Stomach smooth muscle (tissue), 2 donors: ENCODE results near the gene C12orf43.

Source experiments
- H3K27ac ChIP-seq: one replicate; pipeline ENCODE4 v1.7.0; 2013; ENCODE audit warnings: mild to moderate bottlenecking, low read length, inconsistent platforms
- H3K27me3 ChIP-seq, 2 donors: one replicate each; pipeline ENCODE4 v1.7.0; 2013; ENCODE audit warnings: low read length in 2 of 2; ENCODE audit not compliant: insufficient read depth in 2 of 2, control insufficient read depth in 1 of 2
- H3K36me3 ChIP-seq, 2 donors: one replicate each; pipeline ENCODE4 v1.7.0; 2013; ENCODE audit warnings: low read length in 2 of 2; ENCODE audit not compliant: control insufficient read depth in 2 of 2, insufficient read depth in 2 of 2
- H3K4me1 ChIP-seq: one replicate; pipeline ENCODE4 v1.7.0; 2013; ENCODE audit warnings: low read length; ENCODE audit not compliant: control insufficient read depth, insufficient read depth
- H3K4me3 ChIP-seq, 2 donors: one replicate each; pipeline ENCODE4 v1.7.0; 2013; ENCODE audit warnings: low read length in 2 of 2
- H3K9ac ChIP-seq, 2 donors: one replicate each; pipeline ENCODE4 v1.7.0; 2013; ENCODE audit warnings: low read length in 2 of 2, mild to moderate bottlenecking in 1 of 2
- H3K9me3 ChIP-seq, 2 donors: one replicate each; pipeline ENCODE4 v1.7.0; 2013; ENCODE audit warnings: low read length in 2 of 2; ENCODE audit not compliant: control insufficient read depth in 2 of 2
- donor health status: healthy.
- donor health status: Pancreatic carcinoma.

Gene C12orf43

GRCh38 chr12:121026274-121027045 lies 10.2 kb upstream of the C12orf43 start:
- Histone ChIP-seq H3K27me3 (no peaks in the 10 kb centered on the region), H3K9ac (no peak overlapping the region), H3K4me3 (no peak overlapping the region), H3K9me3 (no peaks in the 10 kb centered on the region), H3K36me3 (no peaks in the 10 kb centered on the region), H3K27ac (no peak overlapping the region), H3K4me1 (no peaks in the 10 kb centered on the region)

- no peaks in the 10 kb centered on the region for H3K27me3 ChIP-seq
- H3K36me3 ChIP-seq = no peaks in the 10 kb centered on the region
- no peaks in the 10 kb centered on the region for H3K9me3 ChIP-seq
- H3K4me1 ChIP-seq = no peaks in the 10 kb centered on the region
- H3K9ac ChIP-seq = no peak overlapping the region
- H3K4me3 ChIP-seq = no peak overlapping the region
- H3K27ac ChIP-seq = no peak overlapping the region
These were observed 9.3 kb upstream of the C12orf43 start for GRCh38 chr12:121025442-121026226.

DNA sequence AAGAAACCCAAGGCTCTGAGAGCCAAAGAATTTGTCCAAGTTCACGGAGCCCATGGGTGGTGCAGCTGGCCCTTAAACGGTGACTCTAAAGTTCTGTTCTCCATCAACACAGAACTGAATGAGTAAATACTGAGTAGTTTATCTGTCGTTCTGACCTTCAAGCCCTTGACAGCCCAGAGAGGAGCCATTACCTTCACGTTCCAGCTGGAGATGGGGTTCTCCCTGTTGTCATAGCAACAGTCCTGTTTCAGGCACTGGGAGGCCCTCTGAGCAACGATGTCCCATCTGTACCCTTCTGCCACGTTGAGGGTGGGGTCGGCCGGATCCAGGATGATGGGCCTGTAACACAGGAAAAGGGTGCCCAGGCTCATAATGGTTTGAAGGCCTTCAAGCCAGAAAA lies 7.5 kb upstream of the C12orf43 start:
- Histone ChIP-seq H3K27me3 (no peaks in the 10 kb centered on the region), H3K9me3 (no peaks in the 10 kb centered on the region), H3K9ac (no peak overlapping the region), H3K36me3 (no peaks in the 10 kb centered on the region), H3K4me1 (no peaks in the 10 kb centered on the region), H3K4me3 (no peak overlapping the region), H3K27ac (no peak overlapping the region)

DNA sequence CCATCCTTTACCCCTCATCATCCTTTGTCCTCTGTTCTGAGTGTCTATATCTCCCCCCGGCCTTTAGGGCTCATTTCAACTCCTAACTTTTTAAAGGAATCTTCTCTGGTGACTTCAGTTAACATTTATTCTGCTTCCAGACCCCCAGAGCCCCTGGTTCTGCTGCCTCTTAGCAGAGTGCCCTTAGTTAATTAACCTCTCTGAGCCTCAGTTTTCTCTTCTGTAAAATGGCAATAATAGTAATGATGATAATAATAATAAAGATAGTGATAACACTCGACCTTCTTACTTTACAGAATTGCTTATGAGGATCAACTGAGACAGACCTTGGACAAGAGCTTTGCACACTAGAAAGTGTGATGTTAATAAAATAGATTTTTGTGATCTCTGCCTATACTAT lies 6.4 kb upstream of the C12orf43 start:
- no peak overlapping the region for H3K4me3 ChIP-seq
- no peaks in the 10 kb centered on the region for H3K27me3 ChIP-seq
- no peaks in the 10 kb centered on the region for H3K4me1 ChIP-seq
- no peaks in the 10 kb centered on the region for H3K9me3 ChIP-seq
- H3K9ac ChIP-seq = no peak overlapping the region
- H3K36me3 ChIP-seq = no peaks in the 10 kb centered on the region
- H3K27ac ChIP-seq = no peak overlapping the region

DNA sequence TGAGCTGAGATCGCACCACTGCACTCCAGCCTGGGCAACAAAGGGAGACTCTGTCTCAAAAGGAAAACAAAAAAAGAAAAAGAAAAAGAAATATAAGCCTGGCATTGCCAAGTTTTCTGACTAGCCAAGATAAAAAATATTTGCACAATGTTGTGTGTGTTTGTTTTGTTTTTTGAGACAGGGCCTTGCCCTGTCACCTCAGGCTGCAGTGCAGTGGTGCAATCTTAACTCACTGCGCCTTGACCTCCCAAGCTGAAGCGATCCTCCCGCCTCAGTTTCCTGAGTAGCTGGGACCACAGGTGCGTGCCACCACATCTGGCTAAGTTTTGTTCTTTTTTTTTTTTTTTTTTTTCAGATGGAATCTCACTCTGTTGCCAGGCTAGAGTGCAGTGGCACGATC lies 5.5 kb upstream of the C12orf43 start:
- no peak overlapping the region for H3K27ac ChIP-seq
- no peak overlapping the region for H3K4me3 ChIP-seq
- no peak overlapping the region for H3K9ac ChIP-seq
- no peaks in the 10 kb centered on the region for H3K27me3 ChIP-seq
- H3K4me1 ChIP-seq = no peaks in the 10 kb centered on the region
- no peaks in the 10 kb centered on the region for H3K9me3 ChIP-seq
- no peaks in the 10 kb centered on the region for H3K36me3 ChIP-seq

- H3K27me3 ChIP-seq = no peaks in the 10 kb centered on the region
These were observed 2.8 kb upstream of the C12orf43 start for GRCh38 chr12:121018860-121019617.

GRCh38 chr12:121017966-121018491 lies 1.7 kb upstream of the C12orf43 start:
- H3K27ac ChIP-seq = no peak overlapping the region
- H3K4me1 ChIP-seq = peaks cover 9% of the 10 kb centered on the region
- no peak overlapping the region for H3K4me3 ChIP-seq
- no peak overlapping the region for H3K9ac ChIP-seq
- no peaks in the 10 kb centered on the region for H3K27me3 ChIP-seq
- H3K36me3 ChIP-seq = peaks cover 0 to 3% of the 10 kb centered on the region in 2 donors
- H3K9me3 ChIP-seq = no peaks in the 10 kb centered on the region

More at GRCh38 chr12:121018860-121019617, 2.8 kb upstream of the C12orf43 start:
- peaks cover 9% of the 10 kb centered on the region for H3K4me1 ChIP-seq
- no peaks in the 10 kb centered on the region for H3K36me3 ChIP-seq
- no peak overlapping the region for H3K27ac ChIP-seq
- H3K9ac ChIP-seq = no peak overlapping the region
- H3K9me3 ChIP-seq = no peaks in the 10 kb centered on the region
- no peak overlapping the region for H3K4me3 ChIP-seq

DNA sequence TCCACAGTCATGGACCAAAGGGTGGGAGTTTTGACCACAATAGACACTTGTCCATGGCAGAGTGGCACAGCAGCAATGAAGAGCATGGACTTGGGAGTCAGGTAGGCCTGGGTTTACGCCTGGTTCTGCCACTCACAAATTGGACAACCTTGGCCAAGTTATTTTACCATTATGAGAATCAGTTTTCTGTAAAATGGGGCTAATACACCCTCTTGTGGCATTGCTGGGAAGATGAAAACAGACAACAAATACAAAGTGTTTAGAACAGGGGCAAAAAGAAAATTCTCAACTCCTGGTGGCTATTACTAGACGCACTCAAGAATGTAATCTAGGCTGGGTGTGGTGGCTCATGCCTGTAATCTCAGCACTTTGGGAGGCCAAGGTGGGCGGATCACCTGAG lies 2.6 kb downstream of the C12orf43 start:
- no peak overlapping the region for H3K27ac ChIP-seq
- H3K9ac ChIP-seq = no peak overlapping the region
- H3K36me3 ChIP-seq = peaks cover 8 to 34% of the 10 kb centered on the region in 2 donors
- no peaks in the 10 kb centered on the region for H3K27me3 ChIP-seq
- peaks cover 9% of the 10 kb centered on the region for H3K4me1 ChIP-seq
- no peak overlapping the region for H3K4me3 ChIP-seq
- no peaks in the 10 kb centered on the region for H3K9me3 ChIP-seq

- no peak overlapping the region for H3K9ac ChIP-seq
- H3K9me3 ChIP-seq = no peaks in the 10 kb centered on the region
- H3K4me1 ChIP-seq = peaks cover 9% of the 10 kb centered on the region
- H3K27me3 ChIP-seq = no peaks in the 10 kb centered on the region
- H3K27ac ChIP-seq = no peak overlapping the region
- H3K36me3 ChIP-seq = peaks cover 12 to 44% of the 10 kb centered on the region in 2 donors
- H3K4me3 ChIP-seq = no peak overlapping the region
These were observed 4.5 kb downstream of the C12orf43 start for GRCh38 chr12:121011820-121012219.

DNA sequence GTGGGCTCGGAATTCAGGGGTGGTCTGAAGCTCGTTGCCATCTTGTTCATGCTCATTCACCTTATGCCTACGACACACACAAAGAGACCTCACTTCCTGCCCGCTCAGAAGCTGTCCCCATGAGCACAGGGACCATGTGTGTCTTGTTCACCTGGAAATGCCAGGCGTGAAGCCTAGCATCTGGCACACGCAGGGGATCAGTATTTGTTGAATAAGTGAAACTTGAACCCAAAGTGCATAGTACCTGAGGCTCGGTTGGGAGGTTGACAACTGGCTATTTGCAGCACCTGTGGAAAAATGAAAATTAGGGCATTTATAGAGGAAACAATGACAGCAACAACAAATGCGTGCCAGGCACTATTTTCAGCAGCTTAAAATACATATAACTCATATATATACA lies 5.4 kb downstream of the C12orf43 start:
- Histone ChIP-seq H3K27me3 (no peaks in the 10 kb centered on the region), H3K4me3 (no peak overlapping the region), H3K4me1 (peaks cover 8% of the 10 kb centered on the region), H3K9me3 (no peaks in the 10 kb centered on the region), H3K27ac (no peak overlapping the region), H3K9ac (no peak overlapping the region), H3K36me3 (peaks cover 12 to 46% of the 10 kb centered on the region in 2 donors)
